HG03558 (cell line): Measurements from ENCODE around the gene HPSE.
A peak's percentile ranks its signal among the peaks of the same experiment; 100 is the strongest.
"Not testable (repeated sequence)": the region's sequence is repeated elsewhere in the genome, so short reads cannot be mapped to it uniquely, and the experiment has no call there.

ENCODE experiments used
- ATAC-seq: cut with Tn5 transposase; IDR thresholded peaks from one replicate; pipeline ENCODE4 v1.9.1; 2021; ENCODE audit warnings: moderate number of reproducible peaks; ENCODE audit not compliant: unreplicated experiment; ENCODE audit errors: extremely low read depth

HPSE gene

DNA sequence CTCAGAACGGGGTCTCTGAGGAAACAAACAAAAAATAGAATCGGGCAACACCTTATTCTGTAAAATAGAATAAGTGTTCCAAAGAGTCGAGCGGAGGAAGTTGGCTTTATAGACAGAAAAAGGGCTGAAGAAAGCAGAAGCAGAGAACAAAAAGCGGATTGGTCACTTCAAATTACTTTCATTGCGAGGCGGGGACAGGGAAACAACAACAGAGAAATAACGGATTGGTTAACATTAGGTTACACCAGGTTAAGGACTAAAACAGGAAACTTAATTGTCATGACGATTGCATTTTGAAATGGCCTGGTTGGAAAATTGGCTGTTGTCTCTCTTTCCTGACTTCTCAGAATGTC, 49.6 kb downstream of the HPSE start:
- ATAC-seq = no peak

DNA sequence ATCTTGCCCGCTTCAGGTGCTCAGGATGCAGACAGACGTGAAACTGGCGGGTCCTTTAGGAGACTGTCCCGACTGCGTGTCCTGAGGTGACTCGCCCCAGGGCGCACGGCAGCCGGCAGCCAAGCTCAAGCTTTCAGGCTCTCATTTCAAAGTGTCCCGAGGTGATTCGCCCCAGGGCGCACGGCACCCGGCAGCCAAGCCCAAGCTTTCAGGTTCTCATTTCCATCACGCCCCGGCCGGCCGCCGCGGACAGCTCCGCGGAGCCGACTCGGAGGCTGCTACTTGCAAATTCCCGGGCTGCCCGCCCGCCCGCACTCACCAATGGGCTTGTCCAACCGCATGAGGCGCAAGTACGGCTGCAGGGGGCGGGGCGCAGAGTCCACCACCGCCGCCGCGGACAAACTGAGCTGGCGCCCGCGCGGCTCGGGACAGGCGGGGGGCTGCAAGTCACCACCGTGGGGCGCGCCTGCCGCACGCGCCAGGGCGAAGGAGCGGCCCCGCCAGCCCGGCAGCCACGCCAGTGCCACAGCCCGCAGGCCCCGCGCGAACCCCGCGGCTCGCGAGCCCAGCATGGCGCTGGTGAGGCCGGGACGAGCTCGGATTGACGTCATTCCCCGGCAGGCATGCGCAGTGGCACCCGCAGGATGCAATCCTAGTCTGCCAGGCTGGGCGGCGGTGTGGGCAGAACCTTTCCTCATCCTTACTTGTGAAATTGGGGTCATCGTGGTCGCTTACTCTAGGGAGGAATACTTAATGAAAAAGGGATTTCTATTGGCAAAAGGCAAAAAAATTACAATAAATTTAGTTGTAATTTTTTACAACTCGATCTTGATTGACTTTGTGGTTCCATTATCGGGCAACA, 50.2 kb downstream of the HPSE start, which contains the start of gene COQ2:
TSS of gene COQ2 (minus strand) at position 606 of the 862 bp plus-strand sequence. CDS start at position 572, 34 bp downstream.
- peak; percentile 72 for ATAC-seq

DNA sequence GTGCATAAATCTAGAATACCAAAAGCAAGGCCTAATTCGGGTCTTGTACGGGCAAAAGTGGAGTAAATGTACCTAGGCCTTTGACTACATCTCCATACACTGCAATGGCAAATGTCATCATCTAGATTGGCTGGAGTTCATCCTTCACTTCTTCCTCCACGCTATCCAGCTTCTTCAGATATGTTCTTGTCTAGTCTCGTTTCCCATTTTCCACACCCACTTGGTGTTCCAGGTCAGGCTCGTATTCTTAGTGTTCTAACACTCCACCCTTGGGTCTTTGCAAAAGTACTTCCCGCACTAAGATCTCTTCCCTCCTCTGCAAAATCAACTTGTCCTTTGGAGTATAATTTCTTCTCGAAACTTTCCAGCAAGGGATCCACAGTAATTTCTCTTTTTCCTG, 51.5 kb downstream of the HPSE start:
- no peak for ATAC-seq

DNA sequence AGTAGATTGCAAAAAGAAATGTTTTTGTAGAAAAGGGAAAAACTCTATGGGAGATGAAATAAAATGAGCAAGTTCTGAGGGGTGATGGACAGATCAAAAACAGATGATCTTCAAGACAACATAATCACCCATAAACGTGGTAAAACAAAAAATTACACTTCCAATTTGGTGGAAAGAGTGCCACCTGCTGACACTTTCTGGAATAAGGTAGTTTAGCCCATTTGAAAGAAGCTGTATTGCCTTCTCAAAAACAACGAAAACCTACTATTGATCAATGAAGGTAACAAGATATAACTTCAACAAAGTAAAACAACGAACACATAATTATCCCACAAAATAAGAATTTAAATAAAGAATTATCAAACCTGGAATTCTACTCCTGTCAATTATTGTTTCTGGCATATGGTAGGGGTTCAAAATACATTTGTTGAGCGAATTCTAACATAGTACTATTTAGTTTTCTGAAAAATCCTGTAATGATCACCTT, 52.6 kb downstream of the HPSE start:
- ATAC-seq = no peak

DNA sequence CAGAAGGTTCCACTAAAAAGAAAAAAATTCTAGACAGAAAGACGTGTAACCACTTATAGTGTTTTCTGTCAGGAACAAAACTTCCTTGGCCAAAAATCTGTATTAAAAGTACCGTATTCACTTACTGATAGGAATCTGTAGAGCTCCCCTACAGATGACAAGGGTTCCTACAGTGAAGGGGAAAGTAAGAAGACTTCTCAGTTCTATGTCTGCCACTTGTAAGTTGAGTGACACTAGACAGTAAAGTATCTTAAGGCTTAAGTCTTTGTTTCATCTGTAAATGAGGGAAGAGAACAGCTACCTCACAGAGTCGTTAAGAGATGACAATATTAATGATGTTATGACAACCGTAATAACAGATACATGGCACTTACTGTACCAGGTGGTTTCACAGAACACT, 53.3 kb downstream of the HPSE start:
- no peak for ATAC-seq

DNA sequence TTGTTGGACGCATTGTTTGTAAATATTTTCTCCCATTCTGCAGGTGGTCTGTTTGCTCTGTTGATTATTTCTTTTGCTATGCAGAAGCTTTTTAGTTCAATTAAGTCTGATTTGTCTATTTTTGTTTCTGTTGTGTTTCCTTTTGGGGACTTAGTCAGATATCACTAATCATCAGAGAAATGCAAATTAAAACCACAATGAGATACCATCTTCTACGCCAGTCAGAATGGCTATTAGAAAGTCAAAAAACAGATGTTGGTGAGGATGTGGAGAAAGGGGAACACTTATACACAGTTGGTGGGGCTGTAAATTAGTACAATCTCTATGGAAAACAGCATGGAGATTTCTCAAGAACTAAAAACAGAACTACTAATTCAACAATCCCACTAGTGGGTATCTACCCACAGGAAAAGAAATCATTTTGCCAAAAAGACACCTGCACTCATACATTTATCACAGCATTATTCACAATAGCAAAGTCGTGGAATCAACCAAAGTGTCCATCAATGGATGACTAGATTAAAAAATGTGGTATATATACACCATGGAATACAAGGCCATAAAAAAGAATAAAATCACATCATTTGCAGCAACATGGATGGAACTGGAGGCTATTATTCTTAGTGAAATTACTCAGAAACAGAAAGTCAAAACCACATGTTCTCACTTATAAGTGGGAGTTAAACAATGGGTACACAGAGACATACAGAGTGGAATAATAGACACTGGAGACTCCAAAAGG, 58.2 kb downstream of the HPSE start:
- peak; percentile 60 for ATAC-seq

DNA sequence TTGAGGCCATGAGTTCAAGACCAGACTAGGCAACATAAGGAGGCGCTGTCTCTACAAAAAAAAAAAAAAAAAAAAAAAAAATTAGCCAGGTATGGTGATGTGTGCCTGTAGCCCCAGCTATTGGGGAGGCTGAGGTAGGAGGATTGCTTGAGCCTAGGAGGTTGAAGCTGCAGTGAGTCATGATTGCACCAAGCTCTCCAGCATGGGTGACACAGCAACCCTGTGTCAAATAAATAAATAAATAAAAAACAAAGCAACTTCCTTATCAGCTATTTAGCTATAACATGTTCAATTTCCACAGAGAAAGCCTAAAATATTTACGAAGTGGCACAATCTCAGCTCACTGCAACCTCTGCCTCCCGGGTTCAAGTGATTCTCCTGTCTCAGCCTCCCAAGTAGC, 60.7 kb downstream of the HPSE start:
- not testable (repeated sequence) for ATAC-seq

DNA sequence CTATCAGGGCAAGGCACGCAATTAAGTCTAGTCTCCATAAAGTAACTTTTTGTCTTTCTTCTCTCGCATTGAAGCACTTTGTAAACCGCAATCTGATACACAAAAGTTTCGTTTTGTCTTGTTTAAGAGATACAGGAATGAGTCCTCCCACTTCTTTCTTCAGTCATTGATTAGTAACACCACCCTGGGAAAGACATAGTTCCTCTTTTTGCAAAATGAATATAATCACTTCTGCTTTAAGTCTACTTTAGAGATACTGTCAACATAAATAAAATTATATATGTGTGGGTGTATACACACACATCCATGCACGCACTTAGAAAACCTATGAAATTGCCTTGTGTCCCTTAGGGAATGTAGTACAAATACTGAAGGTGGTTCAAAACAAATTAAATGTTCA, 61.7 kb downstream of the HPSE start:
- peak; percentile 78 for ATAC-seq

DNA sequence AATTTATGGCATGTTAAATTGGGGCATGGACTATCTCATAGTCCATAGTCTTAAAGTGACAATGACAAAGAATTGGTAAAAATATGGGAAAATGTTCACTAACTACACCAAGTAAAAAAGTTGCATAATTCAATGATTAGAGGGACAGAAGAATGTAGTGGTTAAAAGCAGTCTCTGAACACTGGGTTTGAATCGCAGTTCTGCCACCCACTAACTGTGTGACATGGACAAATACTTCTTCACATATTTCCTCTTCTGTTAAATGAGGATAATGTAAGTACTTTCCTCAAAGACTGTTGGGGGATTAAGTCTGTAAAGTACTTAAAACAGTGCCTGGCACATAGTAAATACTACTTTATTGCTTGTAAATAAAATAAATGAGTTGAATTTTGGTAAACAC, 65.4 kb downstream of the HPSE start:
- ATAC-seq = no peak

DNA sequence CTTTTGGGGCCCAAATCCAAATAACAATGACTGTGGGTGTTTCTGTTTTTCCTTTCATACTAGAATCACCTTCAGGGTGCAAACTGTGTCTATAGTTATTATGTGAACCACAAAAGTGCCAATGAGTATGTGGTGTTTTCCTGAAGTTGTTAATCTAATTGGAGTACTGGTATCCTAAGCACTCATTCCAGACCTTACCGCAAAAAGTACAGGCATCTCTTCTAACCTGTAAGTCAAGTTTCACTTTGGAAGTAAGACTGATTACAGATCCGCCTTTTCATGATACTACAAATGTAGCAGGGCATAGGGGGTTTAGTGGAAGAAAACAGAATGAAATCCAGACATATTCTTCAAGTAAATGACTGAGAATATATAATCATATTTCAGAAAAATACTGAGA, 66.2 kb downstream of the HPSE start:
- no peak for ATAC-seq

DNA sequence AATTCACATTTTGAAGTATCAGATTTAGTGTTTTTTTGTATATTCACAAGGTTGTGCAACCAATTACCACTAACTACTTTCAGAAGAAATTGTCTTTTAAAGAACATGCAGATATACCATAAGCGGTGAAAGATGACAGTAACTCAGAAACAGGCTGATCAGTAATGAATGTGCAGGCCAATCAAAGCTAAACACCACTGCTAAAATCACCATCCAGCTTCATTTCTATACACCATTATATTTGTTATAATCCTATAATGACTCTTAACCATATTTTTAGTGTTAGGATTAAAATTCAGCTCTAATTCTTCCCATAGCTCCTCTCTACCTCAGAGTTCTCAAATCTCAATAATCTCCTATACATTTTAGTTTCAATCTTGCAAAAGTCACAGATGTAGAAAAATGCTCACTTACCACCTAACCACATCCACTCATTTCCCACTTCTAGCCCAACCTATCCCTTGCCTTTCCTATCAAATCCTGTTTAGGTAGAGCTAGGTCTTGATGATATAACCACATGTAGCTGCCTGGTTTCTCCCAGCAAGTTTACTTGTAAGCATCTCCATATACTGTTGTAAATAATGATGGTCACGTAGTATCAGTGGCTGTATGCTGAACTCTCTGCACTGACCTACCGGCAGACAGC, 66.7 kb downstream of the HPSE start:
- ATAC-seq = no peak

DNA sequence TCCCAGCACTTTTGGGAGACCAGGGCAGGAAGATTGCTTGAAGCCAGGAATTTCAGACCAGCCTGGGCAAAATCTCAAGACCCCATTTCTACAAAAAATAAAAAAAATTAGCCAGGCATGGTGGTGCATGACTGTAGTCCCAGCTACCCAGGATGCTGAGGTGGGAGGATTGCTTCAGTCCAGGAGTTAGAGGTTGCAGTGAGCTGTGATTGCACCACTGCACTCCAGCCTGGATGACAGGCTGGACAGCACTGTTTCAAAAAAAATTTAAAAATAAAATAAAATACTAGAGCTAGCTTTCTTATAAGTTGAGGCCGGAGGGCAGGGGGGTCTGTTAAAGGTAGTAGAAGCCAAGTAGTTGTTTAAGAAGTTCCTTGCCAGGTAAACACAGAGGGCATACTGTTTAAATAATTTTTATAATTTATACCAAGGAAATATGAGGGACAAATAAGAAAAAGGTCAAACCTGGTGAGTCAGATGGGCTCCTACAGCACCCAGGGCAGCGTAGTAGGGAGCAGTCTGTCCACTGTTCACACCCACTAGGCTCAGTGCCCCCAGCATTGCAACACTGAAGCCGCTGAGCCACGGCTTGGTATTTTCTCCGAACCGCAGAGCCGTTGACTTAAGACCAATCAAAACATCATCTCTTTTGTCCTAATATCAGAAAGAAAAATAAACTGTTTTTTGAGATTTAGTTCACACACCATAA, 67.4 kb downstream of the HPSE start:
- no peak for ATAC-seq

DNA sequence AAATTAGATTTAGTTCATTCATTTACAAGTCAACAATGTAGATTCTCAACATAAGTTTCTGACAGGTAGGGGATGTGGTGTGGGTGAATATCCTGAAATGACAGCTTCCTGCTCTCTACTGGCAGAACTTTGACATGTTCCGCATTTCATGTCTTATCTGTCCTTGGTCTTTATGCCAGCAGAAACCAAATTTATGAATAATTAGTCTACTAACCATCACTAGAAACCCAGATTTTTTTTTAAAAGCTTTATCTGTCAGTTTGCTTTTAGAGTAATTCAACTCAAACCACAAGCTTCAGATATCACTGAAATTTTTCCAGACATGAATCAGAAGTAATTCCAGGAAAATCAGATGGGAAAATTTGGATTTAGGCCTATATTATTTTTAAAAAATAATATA, 68.0 kb downstream of the HPSE start:
- no peak for ATAC-seq

DNA sequence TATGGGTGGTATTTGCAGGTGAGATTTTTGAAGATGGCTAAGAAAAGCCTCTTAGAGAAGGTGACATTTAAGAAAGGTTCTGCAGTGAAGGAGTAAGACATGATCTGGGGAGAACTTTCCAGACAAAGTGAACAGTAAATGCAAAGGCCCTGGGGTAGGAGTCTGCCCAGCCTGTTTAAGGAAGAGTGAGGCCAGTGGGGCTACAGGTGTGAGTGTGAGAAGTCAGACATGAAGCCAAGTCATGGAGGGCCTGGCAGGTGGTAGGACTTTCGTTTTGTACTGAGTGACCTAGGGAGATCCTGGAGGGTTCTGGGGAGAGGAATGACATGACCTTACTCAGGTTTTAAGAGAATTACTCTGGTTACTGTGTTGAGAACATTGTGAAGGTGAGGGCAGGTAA, 71.5 kb downstream of the HPSE start:
- ATAC-seq = no peak

DNA sequence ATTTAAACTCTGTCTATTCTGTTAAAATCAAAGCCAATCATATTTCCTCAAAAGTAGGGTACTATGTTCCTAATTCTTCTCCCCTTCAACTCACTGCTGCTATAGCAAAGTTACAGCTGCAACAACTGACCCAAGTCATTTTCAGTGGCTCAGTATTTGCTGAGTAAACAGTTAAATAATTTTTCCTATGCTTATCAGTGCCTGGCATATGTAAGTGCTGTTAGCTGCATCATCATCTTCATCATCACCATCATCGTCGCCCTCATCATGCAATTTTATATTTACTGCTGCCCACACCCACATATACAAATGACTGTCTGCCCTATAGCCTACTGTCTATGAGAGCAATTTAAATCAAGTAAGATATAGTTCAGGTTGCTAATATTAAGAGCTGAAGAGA, 72.0 kb downstream of the HPSE start:
- ATAC-seq = no peak

DNA sequence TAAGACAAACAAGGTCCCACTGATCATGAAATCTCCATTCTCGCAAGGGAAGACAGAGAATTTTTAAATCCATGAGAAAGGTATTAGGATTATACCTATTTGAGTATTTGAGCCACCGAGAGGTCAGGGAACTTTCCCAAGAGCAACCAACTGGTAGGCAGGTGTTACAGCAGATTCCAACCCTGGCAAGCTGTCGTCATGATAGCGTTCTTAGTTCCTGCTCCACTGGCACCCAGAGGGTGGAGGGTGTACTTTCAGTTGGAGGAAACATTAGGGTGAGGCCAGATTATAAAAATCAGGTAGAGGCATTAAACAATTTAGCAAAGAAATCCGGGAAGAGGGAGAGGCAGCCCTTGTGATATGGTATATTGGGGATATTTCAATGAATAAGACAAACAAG, 73.3 kb downstream of the HPSE start:
- ATAC-seq = no peak

DNA sequence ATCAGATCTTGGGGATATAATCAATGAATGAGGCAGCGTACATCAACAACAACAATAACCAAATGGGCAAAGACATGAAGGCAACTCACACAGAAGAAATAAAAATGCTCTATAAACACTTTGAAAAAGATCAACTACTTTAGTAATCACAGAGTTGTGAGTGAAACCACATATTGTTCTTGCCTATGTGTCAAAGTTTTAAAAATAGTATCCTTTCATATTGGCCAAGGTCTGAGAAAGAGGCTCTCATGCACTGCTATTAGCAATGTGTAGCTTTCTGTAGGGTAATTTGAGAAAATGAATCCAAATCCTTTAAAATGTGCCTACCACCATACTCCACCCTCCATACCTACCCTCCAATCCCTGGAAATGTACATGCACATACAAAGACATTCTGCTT, 75.1 kb downstream of the HPSE start:
- no peak for ATAC-seq

DNA sequence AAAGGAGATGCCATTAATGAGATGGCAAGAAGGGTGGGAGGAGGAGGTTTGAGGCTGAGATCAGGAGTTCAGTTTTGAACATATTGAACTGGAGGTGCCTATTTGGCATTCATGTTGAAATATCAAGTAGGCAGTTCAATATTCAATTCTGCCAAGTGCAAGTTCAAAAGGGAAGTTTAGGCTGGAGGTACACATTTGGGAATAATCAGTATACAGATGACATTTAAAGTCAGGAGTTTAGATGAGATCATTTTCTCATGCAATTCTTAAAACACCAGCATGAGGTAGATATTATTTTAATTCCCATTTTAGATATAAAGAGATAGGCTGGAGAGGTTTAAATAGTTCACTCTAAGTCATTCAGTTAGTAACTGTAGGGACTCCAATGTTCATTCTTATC, 76.2 kb downstream of the HPSE start:
- ATAC-seq = no peak

DNA sequence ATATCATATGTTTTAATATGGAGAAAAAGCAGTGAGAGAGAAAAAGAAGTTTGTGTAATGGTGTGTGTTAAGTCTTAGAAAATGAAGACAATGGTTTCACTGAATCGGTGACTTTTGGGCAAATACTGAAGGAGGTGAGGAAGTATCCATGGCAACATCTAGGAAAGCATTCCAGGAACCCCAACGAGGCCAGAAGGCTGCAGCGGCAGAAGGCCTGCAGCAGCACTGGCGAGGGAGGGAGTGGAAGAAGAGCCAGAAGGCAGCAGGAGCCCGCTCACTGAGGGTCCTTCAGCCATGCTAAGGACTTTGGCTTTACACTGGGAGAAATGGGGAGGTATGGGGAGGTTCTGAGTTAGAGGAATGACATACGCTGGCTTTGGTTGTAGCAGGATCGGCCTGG, 76.8 kb downstream of the HPSE start:
- no peak for ATAC-seq

DNA sequence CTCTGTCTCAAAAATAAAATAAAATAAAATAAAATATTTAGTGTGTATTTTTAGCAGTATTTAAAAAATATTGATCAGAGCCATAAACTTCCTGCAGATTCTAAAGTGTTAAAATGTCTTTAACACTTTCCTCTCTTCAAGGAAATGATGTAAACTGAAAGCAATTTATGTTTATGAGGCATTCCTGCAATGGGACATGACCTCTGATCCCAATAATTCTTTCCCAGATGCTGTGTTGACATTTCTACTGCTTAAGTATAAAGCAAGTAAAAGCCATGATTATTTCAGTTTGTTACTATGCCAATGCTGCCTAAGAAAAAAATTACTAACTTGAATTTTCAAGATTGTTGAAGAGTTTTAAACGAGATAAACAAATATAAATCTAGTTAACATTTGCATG, 79.1 kb downstream of the HPSE start:
- no peak for ATAC-seq
